Keratinocyte (primary cell): ENCODE results near the gene TUFT1. TPM values are rescaled to one million over a fixed set of nuclear protein-coding genes. Genes with fewer than 3 reads are reported as not detected.
A peak's percentile ranks its signal among the peaks of the same experiment; 100 is the strongest.

Experiments used
- DNase-seq: peaks from one replicate; pipeline ENCODE4 v3.0.0-alpha.2; 2011; ENCODE audit warnings: low read depth, missing footprints, low spot score
- FAIRE-seq: peaks from 2 replicates; lab custom pipeline; 2011; peaks lifted over from hg19 to GRCh38; lab: Jason Lieb, UNC
- H2AFZ ChIP-seq: 2 replicates; pipeline ENCODE4 v1.6.0; 2012; ENCODE audit warnings: low read length, control low read depth, inconsistent platforms; ENCODE audit not compliant: control insufficient read depth
- H3K27ac ChIP-seq: 2 replicates; pipeline ENCODE4 v1.5.1; 2011; ENCODE audit warnings: low read length; ENCODE audit not compliant: control insufficient read depth, insufficient read depth
- H3K27me3 ChIP-seq: 3 replicates; pipeline ENCODE4 v1.6.0; 2011; ENCODE audit warnings: low read length; ENCODE audit not compliant: control insufficient read depth, insufficient read depth; ENCODE audit errors: extremely low read depth
- H3K36me3 ChIP-seq, 2 experiments: 2 replicates in 1 of 2; 3 replicates in 1 of 2; pipeline ENCODE4 v1.5.1; 2011; ENCODE audit warnings: low read length in 2 of 2, mild to moderate bottlenecking in 1 of 2; ENCODE audit not compliant: control insufficient read depth in 2 of 2, insufficient read depth in 2 of 2; ENCODE audit errors: extremely low read depth in 1 of 2
- H3K4me1 ChIP-seq: 3 replicates; pipeline ENCODE4 v1.5.1; 2011; ENCODE audit warnings: low read length; ENCODE audit not compliant: control insufficient read depth, insufficient read depth; ENCODE audit errors: extremely low read depth
- H3K4me2 ChIP-seq: 3 replicates; pipeline ENCODE4 v1.6.0; 2011; ENCODE audit warnings: low read depth, low read length; ENCODE audit not compliant: control insufficient read depth, insufficient read depth; ENCODE audit errors: extremely low read depth
- H3K4me3 ChIP-seq, 3 experiments: fragments of 200-600 bp in 1 of 3; sonication (generic) in 1 of 3; 2 replicates in 2 of 3; 3 replicates in 1 of 3; pipeline ENCODE4 v1.5.1; 2011 to 2016; ENCODE audit warnings: low read length in 3 of 3, mild to moderate bottlenecking in 3 of 3, control low read depth in 2 of 3, inconsistent platforms in 1 of 3, low read depth in 1 of 3, mixed read lengths in 1 of 3, mixed run types in 1 of 3, moderate library complexity in 1 of 3; ENCODE audit not compliant: control insufficient read depth in 2 of 3, insufficient read depth in 2 of 3; ENCODE audit errors: extremely low read depth in 1 of 3
- H3K79me2 ChIP-seq: 2 replicates; pipeline ENCODE4 v1.6.0; 2012; ENCODE audit warnings: low read length; ENCODE audit not compliant: control insufficient read depth, insufficient read depth
- H3K9ac ChIP-seq: 3 replicates; pipeline ENCODE4 v1.6.0; 2011; ENCODE audit warnings: low read length; ENCODE audit not compliant: control insufficient read depth, insufficient read depth; ENCODE audit errors: extremely low read depth
- H3K9me1 ChIP-seq: 3 replicates; pipeline ENCODE4 v1.6.0; 2011; ENCODE audit warnings: low read length; ENCODE audit not compliant: control insufficient read depth, insufficient read depth; ENCODE audit errors: extremely low read depth
- H3K9me3 ChIP-seq: 2 replicates; pipeline ENCODE4 v1.5.1; 2012; ENCODE audit warnings: low read depth, low read length; ENCODE audit not compliant: control insufficient read depth
- H4K20me1 ChIP-seq: 3 replicates; pipeline ENCODE4 v1.6.0; 2011; ENCODE audit warnings: low read length; ENCODE audit not compliant: control insufficient read depth, insufficient read depth; ENCODE audit errors: extremely low read depth
- CTCF ChIP-seq, 3 experiments: IDR thresholded peaks in 1 of 3; conservative IDR thresholded peaks in 1 of 3; optimal IDR thresholded peaks in 1 of 3; 2 replicates in 2 of 3; 3 replicates in 1 of 3; pipeline versions ENCODE3 to v1.5.1; 2011; ENCODE audit warnings: low read length in 3 of 3, mild to moderate bottlenecking in 3 of 3, moderate library complexity in 2 of 3, control low read depth in 1 of 3, inconsistent platforms in 1 of 3; ENCODE audit not compliant: insufficient read depth in 2 of 3; ENCODE audit errors: extremely low read depth in 1 of 3
- EZH2 ChIP-seq: IDR thresholded peaks from one replicate; pipeline ENCODE4 v1.6.1; 2012; ENCODE audit warnings: inconsistent platforms, mild to moderate bottlenecking, low read length, moderate library complexity
- dilution Hi-C: fragments of 300-500 bp; cut with MboI; formaldehyde crosslinking; loops from one replicate; pipeline ENCODE4 v1.7.0; 2020; ENCODE audit warnings: low sequenced_read_pairs; ENCODE audit not compliant: extremely low pct_ligation_motif_present
- polyA plus RNA-seq, 5 experiments: library from polyadenylated mRNA; depleted of rRNA in 3 of 5; stranded (reverse) in 3 of 5; stranded (forward) in 1 of 5; unstranded in 1 of 5; fragments of >200 nt; gene quantifications; 1 replicate in 1 of 5; 2 replicates in 3 of 5; 3 replicates in 1 of 5; pipeline versions ENCODE4 v1.2.1 to v1.2.3, GENCODE V29; 2011 to 2012; ENCODE audit warnings: missing spikeins in 2 of 5, low read depth in 1 of 5, low replicate concordance in 1 of 5

The TUFT1 gene
- polyA plus RNA-seq, 1 donor (not counting 4 experiments of a cell fraction or from before 2014, with no cell fraction given) = 70.0 TPM

- peak; percentile 57 for FAIRE-seq
- peak overlapping the region; percentile 39 for H2AFZ ChIP-seq
- no peaks in the 10 kb centered on the region for H4K20me1 ChIP-seq
- H3K9me1 ChIP-seq = peaks cover 4% of the 10 kb centered on the region
- peak overlapping the region in 1 of 3 experiments; percentile 11 for H3K4me3 ChIP-seq
- H3K36me3 ChIP-seq = peaks cover 0 to 3% of the 10 kb centered on the region in 2 experiments
- dilution Hi-C loops = no loop called here
- no peak overlapping the region for H3K9ac ChIP-seq
- no peak for DNase-seq
- H3K27ac ChIP-seq = peak overlapping the region; percentile 23
- H3K9me3 ChIP-seq = no peaks in the 10 kb centered on the region
- peak overlapping the region; percentile 61 for H3K4me2 ChIP-seq
- TF ChIP-seq CTCF (optimal IDR thresholded peaks at IDR 0.05 in 1 of 3, IDR thresholded peaks at IDR 0.05 in 1 of 3, conservative IDR thresholded peaks at IDR 0.05 in 1 of 3; ENCODE audit: extremely low read depth in 1 of 3, insufficient read depth in 2 of 3, low read length in 3 of 3) = no peak
- no peak for TF ChIP-seq EZH2
- H3K79me2 ChIP-seq = no peaks in the 10 kb centered on the region
- no peaks in the 10 kb centered on the region for H3K27me3 ChIP-seq
- H3K4me1 ChIP-seq = peaks cover 43% of the 10 kb centered on the region
Observed at GRCh38 chr1:151516031-151516511, 24.0 kb upstream of the TUFT1 start.

GRCh38 chr1:151518431-151518830 is 21.7 kb upstream of the TUFT1 start:
- no peak for FAIRE-seq
- H3K36me3 ChIP-seq = peaks cover 0 to 3% of the 10 kb centered on the region in 2 experiments
- H3K4me3 ChIP-seq = no peak overlapping the region
- no peaks in the 10 kb centered on the region for H3K79me2 ChIP-seq
- H3K9me3 ChIP-seq = no peaks in the 10 kb centered on the region
- dilution Hi-C loops = no loop called here
- DNase-seq = no peak
- H3K4me1 ChIP-seq = peaks cover 23% of the 10 kb centered on the region
- no peaks in the 10 kb centered on the region for H3K27me3 ChIP-seq
- H2AFZ ChIP-seq = no peak overlapping the region
- H3K9ac ChIP-seq = no peak overlapping the region
- no peak overlapping the region for H3K27ac ChIP-seq
- H4K20me1 ChIP-seq = no peaks in the 10 kb centered on the region
- no peak overlapping the region for H3K4me2 ChIP-seq
- TF ChIP-seq CTCF (optimal IDR thresholded peaks at IDR 0.05 in 1 of 3, IDR thresholded peaks at IDR 0.05 in 1 of 3, conservative IDR thresholded peaks at IDR 0.05 in 1 of 3; ENCODE audit: extremely low read depth in 1 of 3, insufficient read depth in 2 of 3, low read length in 3 of 3) (no peak), EZH2 (no peak)
- peaks cover 4% of the 10 kb centered on the region for H3K9me1 ChIP-seq
